AG08396 (cell line): ENCODE data around the gene CALML3.

Source experiments
- DNase-seq: peaks from one replicate; pipeline ENCODE4 v3.0.0; 2012; ENCODE audit warnings: low spot score, mixed read lengths

CALML3 gene

GRCh38 chr10:5525561-5526341, 990 bp downstream of the CALML3 start:
- no peak for DNase-seq

DNA sequence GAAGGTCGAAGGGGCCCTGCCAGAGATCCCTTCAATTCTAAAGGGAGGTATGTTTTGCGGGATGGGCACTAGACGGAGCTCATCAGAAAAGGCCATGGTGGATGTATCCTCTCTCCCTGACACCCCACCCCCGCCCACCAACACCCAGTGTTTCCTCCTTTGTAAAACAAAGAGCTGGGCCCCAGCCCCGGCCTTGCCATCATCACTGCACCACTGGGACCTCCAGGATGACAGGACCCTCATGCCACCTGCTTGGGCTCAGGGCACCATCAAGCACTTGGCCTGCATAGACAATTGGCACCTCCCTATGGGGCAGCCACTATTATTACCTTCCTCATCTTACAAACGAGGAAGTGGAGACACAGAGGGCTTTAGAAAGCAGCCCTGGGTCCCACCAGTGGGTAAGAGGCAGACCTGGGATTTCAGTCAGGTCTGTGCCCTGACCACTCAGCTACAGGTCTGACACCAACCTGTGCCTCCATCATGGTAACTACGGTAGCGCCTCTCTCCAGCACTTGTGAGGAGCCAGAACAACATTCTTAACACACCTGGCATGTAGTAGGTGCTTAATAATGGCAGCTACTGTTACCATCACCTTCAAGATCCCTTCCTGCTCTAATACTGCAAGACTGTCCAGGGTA, 2.0 kb downstream of the CALML3 start:
- DNase-seq = no peak

GRCh38 chr10:5527332-5528200, 2.8 kb downstream of the CALML3 start:
- DNase-seq = no peak

GRCh38 chr10:5528989-5529701, 4.4 kb downstream of the CALML3 start:
- no peak for DNase-seq

DNA sequence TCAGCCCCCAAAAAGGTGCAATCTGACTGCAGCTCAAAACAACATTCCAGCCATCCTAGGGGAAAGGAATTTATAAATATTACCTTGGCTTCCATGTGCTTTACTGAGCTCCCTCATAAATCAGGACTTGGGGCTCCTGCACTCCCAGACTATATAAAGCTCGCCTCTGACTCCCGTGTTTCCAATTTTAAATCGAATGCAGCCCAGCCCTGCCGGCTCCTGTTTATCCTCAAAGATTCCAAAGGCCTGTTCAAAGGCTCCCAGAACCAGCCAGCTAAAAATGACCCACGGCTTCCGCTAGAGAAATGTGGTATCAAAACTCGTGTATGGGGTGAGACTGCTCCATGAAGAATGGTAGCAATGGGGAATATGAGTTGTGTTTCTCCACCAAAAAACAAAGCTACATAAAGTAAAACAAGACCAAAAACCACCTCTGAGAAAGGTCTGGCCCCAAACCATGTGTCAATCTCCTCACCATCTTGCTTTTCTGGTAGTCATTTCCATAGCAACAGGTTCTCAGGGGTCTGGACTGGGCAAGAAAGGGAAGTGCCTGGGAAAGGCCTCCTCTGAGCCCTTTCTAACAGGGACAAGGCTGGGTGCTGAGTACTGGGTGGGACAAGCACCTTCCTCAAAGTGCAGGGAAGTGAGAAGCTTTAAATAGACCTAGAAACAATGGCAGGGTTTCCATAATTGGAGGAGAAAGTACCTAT, 5.1 kb downstream of the CALML3 start:
- DNase-seq = no peak

DNA sequence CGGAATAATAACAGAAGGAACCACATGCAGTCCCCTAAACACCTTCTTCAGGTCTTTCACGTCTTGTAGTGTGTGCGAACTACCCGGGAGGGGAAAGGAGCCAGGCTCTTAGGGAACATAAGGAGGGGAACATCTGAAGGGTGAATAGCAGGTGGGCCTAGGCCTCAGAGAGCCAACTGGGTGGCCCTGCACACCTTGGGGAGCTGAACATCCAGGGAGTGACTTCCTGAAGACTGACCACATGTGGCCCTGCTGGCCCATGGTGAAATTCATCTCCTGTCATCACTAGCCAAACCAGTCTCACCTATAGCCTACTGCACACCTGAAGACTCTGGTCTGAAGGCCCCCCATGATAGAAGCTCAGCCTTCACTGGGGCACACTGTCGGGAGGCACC, 5.6 kb downstream of the CALML3 start:
- no peak for DNase-seq

DNA sequence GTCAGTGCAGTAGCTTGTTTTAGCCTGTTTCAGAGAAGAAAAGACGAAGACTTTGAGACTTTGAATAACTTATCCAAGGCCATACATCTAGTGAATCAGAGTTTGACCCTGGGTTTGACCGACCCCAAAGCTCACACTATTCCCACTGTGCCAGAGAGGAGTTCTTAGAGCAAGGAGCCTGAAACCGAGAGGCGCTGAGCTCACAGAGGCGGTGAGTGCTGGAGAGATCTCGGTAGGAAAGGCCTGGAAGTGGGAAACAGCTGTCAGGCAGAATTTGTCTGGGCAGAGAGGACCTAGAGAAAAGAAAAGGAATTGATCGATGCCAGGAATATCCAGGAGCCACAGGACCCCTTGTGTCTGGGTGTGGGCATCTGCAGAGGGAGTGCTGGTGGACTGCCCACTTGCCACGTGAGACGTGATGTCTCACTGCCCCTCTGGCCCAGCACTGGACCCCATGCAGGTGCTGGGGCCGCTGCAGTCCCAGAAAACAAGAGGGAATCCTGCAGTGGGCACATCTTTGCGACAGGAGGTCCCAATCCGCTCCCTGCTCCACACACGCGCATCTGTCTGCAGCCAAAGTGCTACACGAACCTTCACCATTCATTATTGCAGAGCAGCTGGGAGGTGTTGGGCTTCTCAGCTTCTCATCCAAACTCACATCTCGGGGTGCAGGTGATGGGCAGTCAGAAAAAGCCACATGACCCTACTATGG, 6.2 kb downstream of the CALML3 start:
- no peak for DNase-seq

DNA sequence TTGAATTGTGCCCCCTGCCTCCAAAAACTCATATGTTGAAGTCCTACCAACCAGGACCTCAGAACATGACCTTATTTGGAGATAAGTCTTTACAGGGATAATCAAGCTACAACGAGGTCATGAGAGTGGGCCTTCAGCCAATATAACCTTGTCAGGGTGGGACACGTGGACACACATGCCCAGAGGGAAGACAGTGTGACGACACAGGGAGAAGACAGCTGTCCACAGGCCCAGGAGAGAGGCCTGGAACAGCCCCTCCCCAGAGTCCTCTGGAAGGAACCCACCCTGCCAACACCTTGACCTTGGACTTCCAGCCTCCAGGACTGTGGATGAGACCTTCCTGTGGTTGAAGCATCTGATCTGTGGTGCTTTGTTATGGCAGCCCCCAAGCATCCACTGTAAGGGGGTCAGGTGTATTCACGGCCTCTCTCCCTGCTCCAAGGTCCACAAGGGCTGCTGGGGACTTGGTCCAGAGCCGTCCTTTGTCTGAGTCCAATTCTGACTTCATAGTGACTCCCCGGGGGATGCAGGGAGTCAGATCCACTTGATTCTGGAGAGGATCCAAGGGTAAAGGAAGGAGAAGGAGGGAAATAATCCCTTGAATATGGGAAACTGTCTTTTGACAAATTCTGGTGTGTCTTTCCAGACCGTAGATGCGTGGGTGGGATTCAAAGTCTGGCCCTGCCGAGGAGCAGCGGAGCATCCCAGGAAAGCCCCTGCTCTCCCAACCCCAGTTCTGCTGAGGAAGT, 7.0 kb downstream of the CALML3 start:
- no peak for DNase-seq

- no peak for DNase-seq
These were observed 7.5 kb downstream of the CALML3 start for GRCh38 chr10:5532307-5532605.

DNA sequence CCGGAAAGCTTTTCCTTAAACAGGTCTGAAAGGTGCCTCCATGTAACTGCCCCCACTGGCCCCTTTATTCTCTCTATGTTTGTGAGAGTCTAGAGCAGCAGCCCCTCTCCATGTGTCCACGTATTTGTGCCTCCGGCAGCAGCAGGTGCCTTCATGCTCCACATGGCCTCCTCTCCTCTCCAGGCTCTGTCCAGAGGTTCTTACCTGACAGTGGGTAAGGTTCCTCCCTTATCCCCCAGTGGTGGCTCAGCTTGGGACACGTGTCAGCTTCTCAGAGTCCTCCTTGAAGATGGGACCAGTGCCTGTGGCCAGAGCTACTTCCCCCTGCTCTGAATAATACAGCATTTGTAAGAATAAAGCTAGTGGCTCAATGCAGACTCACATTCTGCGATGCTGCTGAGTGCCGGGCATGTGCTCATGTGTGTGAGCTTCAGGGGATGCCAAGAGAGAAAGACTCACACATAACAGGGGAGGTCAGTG, 7.9 kb downstream of the CALML3 start:
- DNase-seq = no peak

GRCh38 chr10:5533098-5533731, 8.5 kb downstream of the CALML3 start:
- DNase-seq = no peak

DNA sequence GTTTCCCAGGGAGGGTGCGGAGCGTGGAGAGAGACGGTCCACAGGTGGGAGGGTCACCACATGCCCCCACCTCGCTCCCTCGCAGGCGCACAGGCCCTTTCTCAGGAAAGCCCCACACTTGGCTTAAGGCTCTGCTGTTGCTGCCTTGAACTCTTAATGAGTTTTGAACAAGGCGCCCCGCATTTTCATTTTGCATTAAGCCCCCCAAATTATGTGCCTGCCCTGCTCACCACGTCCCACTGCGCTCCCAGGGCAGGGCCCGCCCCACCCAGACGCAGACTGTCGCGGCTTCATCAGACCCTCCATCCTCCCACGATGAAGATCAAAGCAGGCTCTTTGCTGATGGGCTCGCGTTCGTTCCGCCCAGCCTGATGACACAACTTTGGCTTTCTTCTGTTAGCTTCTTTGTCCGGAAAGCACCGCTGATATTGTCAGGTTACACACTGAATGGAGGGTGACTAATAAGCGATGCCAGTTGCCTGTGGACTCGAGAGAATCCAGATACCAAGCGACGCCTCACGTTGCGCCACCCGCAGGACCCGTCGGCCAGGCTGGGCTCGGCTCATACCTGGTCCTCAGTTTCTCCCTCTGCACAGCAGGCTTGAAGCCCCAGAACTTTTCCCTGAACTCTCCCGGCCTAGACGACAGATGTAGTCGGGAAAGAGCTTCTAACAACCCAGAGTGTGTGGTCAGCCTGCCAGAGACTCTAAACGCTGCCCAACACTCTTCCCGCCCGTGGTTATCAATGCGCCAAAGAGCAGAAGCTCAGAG, 9.5 kb downstream of the CALML3 start:
- no peak for DNase-seq

- peak; percentile 69 for DNase-seq
These were observed 10.4 kb downstream of the CALML3 start for GRCh38 chr10:5534880-5535856.

GRCh38 chr10:5536486-5537081, 11.8 kb downstream of the CALML3 start:
- no peak for DNase-seq

GRCh38 chr10:5537684-5538083, 12.9 kb downstream of the CALML3 start:
- no peak for DNase-seq

DNA sequence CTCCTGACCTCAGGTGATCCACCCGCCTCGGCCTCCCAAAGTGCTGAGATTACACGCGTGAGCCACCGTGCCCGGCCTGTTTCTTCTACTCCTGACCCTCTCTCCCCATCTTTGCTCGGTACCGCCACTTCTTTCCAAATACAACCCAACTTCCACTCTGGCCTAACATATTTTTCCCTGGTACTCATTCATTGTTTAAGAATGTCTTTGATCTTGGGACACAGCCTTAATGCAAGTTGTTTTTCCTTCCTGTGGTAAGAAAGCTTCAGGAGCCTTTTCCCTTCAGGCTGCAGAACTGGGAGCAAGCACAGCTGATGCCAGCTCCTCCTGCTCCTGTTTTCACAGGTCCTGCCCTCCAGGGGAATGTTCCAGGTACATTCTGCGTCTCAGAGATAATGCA, 13.7 kb downstream of the CALML3 start:
- DNase-seq = no peak
